GM12891 (cell line): ENCODE measurements around the gene CASTOR1.

Source experiments
- PAX5 ChIP-seq: IDR thresholded peaks from 2 replicates; pipeline ENCODE4 v1.6.1; 2011; ENCODE audit warnings: low read length, moderate library complexity, mild to moderate bottlenecking; ENCODE audit not compliant: insufficient read depth, severe bottlenecking
- POLR2A ChIP-seq: IDR thresholded peaks from 2 replicates; pipeline ENCODE4 v1.6.1; 2011; ENCODE audit warnings: low read depth, low read length, control low read depth
- POLR2AphosphoS5 ChIP-seq: IDR thresholded peaks from 2 replicates; pipeline ENCODE4 v1.6.1; 2011; ENCODE audit warnings: low read depth, low read length, control low read depth
- POU2F2 ChIP-seq: IDR thresholded peaks from 2 replicates; pipeline ENCODE4 v1.6.1; 2011; ENCODE audit warnings: low read depth, mild to moderate bottlenecking, control low read depth, low read length, moderate library complexity
- SPI1 ChIP-seq: IDR thresholded peaks from 2 replicates; pipeline ENCODE4 v1.6.1; 2011; ENCODE audit warnings: low read depth, low read length, control low read depth
- TAF1 ChIP-seq: IDR thresholded peaks from 2 replicates; pipeline ENCODE4 v1.6.1; 2011; ENCODE audit warnings: low read depth, low read length, control low read depth

DNA sequence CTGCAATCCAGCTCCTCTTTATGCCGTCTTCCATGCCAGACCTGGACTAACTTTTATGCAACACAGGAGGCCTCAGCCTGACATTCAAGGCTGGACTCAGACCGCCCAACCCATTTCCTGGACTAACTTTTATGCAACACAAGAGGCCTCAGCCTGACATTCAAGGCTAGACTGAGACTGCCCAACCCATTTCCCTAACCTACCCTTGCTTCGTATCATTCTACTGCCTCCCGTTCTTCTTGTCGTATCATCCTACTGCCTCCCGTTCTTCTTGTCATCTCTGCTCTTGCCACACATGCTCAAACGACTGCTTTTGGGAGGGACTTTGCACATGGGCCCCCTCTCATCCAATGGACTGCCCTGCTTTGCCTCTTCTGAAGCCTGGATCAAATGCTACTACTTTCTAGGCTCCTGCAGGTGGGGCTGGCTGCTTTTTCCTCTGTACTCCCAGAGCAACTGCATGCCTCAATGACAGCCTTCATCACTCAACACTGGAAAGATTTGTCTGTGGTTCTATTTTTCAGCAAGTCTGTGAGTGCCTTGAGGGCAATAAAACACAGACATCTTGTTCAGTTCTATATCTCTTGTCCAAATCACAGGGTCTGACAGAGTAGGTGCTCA lies 29.6 kb upstream of the CASTOR1 start:
- TF ChIP-seq POLR2A (no peak), TAF1 (no peak), POLR2AphosphoS5 (no peak), SPI1 (no peak), PAX5 (no peak), POU2F2 (no peak)
